CD14-positive monocyte (primary cell): Measurements from ENCODE around the gene PANK2. TPM values are rescaled to one million over a fixed set of nuclear protein-coding genes. Genes with fewer than 3 reads are reported as not detected.

Experiments used
- DNase-seq, 3 donors: peaks; one replicate each; pipeline ENCODE4 v3.0.0-alpha.2; 2011 to 2022
- H2AFZ ChIP-seq: 2 replicates; pipeline ENCODE4 v1.6.0; 2012; ENCODE audit warnings: mild to moderate bottlenecking, low read depth, low read length, inconsistent platforms; ENCODE audit not compliant: insufficient read depth, poor library complexity, severe bottlenecking
- H3K27ac ChIP-seq, 2 donors: 1 replicate in 1 of 2; 2 replicates in 1 of 2; pipeline ENCODE4 v1.5.1; 2012 to 2013; ENCODE audit warnings: low read length in 2 of 2, control low read depth in 1 of 2, inconsistent platforms in 1 of 2, low read depth in 1 of 2, mild to moderate bottlenecking in 1 of 2
- H3K27me3 ChIP-seq, 2 donors: one replicate each; pipeline versions ENCODE4 v1.6.0 to v1.6.1; 2011 to 2013; ENCODE audit warnings: low read length in 2 of 2; ENCODE audit not compliant: control insufficient read depth in 2 of 2, insufficient read depth in 2 of 2
- H3K36me3 ChIP-seq, 2 donors: replicated peaks in 1 of 2; 1 replicate in 1 of 2; 2 replicates in 1 of 2; pipeline versions ENCODE4 v1.5.1 to v1.6.1; 2012 to 2013; ENCODE audit warnings: low read length in 2 of 2, control low read depth in 1 of 2, inconsistent platforms in 1 of 2, mild to moderate bottlenecking in 1 of 2; ENCODE audit not compliant: insufficient read depth in 2 of 2, control insufficient read depth in 1 of 2
- H3K4me1 ChIP-seq, 2 donors: 1 replicate in 1 of 2; 2 replicates in 1 of 2; pipeline versions ENCODE4 v1.5.1 to v1.6.1; 2012 to 2013; ENCODE audit warnings: low read length in 2 of 2, control low read depth in 1 of 2, inconsistent platforms in 1 of 2, mild to moderate bottlenecking in 1 of 2, moderate library complexity in 1 of 2; ENCODE audit not compliant: insufficient read depth in 2 of 2, control insufficient read depth in 1 of 2
- H3K4me2 ChIP-seq: replicated peaks from 2 replicates; pipeline ENCODE3; 2012; ENCODE audit warnings: low read length, moderate library complexity, mild to moderate bottlenecking; ENCODE audit not compliant: poor library complexity, severe bottlenecking; ENCODE audit errors: extremely low read depth
- H3K4me3 ChIP-seq, 3 experiments: fragments of 200-600 bp in 1 of 3; sonication (generic) in 1 of 3; replicated peaks in 1 of 3; 1 replicate in 2 of 3; 2 replicates in 1 of 3; pipeline ENCODE4 v1.5.1; 2011 to 2013; ENCODE audit warnings: low read length in 3 of 3, mild to moderate bottlenecking in 3 of 3, control low read depth in 2 of 3, low read depth in 2 of 3, inconsistent platforms in 1 of 3, moderate library complexity in 1 of 3
- H3K79me2 ChIP-seq: 2 replicates; pipeline ENCODE4 v1.6.0; 2012; ENCODE audit warnings: mild to moderate bottlenecking, control low read depth, inconsistent platforms, low read length, moderate library complexity; ENCODE audit not compliant: insufficient read depth
- H3K9ac ChIP-seq: 2 replicates; pipeline ENCODE4 v1.6.0; 2017; ENCODE audit warnings: low read length, mild to moderate bottlenecking; ENCODE audit not compliant: insufficient read depth, poor library complexity, severe bottlenecking
- H3K9me3 ChIP-seq, 2 donors: replicated peaks in 1 of 2; 1 replicate in 1 of 2; 2 replicates in 1 of 2; pipeline versions ENCODE4 v1.5.1 to v1.6.1; 2012 to 2013; ENCODE audit warnings: low read length in 2 of 2, control low read depth in 1 of 2; ENCODE audit not compliant: control insufficient read depth in 1 of 2, insufficient read depth in 1 of 2
- H4K20me1 ChIP-seq: 2 replicates; pipeline ENCODE4 v1.6.0; 2012; ENCODE audit warnings: mild to moderate bottlenecking, low read length, control low read depth, moderate library complexity; ENCODE audit not compliant: insufficient read depth
- H3K27ac Mint-ChIP-seq, 7 donors: one replicate each; pipeline ENCODE4 v1.8.0; 2020; ENCODE audit warnings: mild to moderate bottlenecking in 7 of 7, mixed read lengths in 7 of 7, moderate library complexity in 6 of 7, inconsistent platforms in 2 of 7
- H3K27me3 Mint-ChIP-seq, 3 donors: one replicate each; pipeline ENCODE4 v1.8.0; 2021 to 2022; ENCODE audit warnings: low read depth in 3 of 3, mild to moderate bottlenecking in 3 of 3, mixed read lengths in 3 of 3, moderate library complexity in 3 of 3, inconsistent platforms in 1 of 3
- H3K36me3 Mint-ChIP-seq, 2 donors: one replicate each; pipeline ENCODE4 v1.8.0; 2020; ENCODE audit warnings: mixed read lengths in 2 of 2, inconsistent platforms in 1 of 2, mild to moderate bottlenecking in 1 of 2
- H3K4me1 Mint-ChIP-seq: one replicate; pipeline ENCODE4 v1.8.0; 2020; ENCODE audit warnings: mild to moderate bottlenecking, mixed read lengths
- H3K4me3 Mint-ChIP-seq, 2 donors: one replicate each; pipeline ENCODE4 v1.8.0; 2020; ENCODE audit warnings: mild to moderate bottlenecking in 2 of 2, mixed read lengths in 2 of 2, moderate library complexity in 1 of 2
- H3K9me3 Mint-ChIP-seq, 7 donors: one replicate each; pipeline ENCODE4 v1.8.0; 2020 to 2022; ENCODE audit warnings: mixed read lengths in 7 of 7, mild to moderate bottlenecking in 6 of 7, moderate library complexity in 6 of 7, inconsistent platforms in 2 of 7
- CTCF ChIP-seq: fragments of 200-600 bp; IDR thresholded peaks from one replicate; pipeline ENCODE4 v1.8.0; 2022; ENCODE audit warnings: antibody characterized with exemption, mild to moderate bottlenecking
- WGBS: methylation state at CpG from one replicate; pipeline ENCODE4 v1.1.5; 2013; ENCODE audit warnings: missing lambda C conversion rate; ENCODE audit not compliant: insufficient coverage; 5-methylcytosine and 5-hydroxymethylcytosine counted together
- intact Hi-C, 2 donors: fragments of 100-400 bp; cut with micrococcal nuclease; formaldehyde crosslinking; loops; one replicate each; pipeline versions ENCODE4 v1.15.0 to v1.15.1; 2023
- polyA plus RNA-seq, 3 donors: library from polyadenylated mRNA; depleted of rRNA in 1 of 3; unstranded in 2 of 3; stranded (reverse) in 1 of 3; fragments of 300-500 nt in 2 of 3; fragments of >200 nt in 1 of 3; fragmentation: Illumina TruSeq in 2 of 3; gene quantifications; 1 replicate in 2 of 3; 2 replicates in 1 of 3; pipeline ENCODE4 v1.2.3, GENCODE V29; 2012 to 2021

Gene PANK2
- polyA plus RNA-seq, 3 donors: 36.8 to 65.7 (median 48.0) TPM

GRCh38 chr20:3901028-3901705 is 12.0 kb downstream of the PANK2 start:
- Histone ChIP-seq H3K4me2 (peak overlapping the region; percentile 71), H3K27ac (peak overlapping the region; percentile 83 to 86)
- no CpG with 5 or more reads among the region's 3 CpGs for WGBS

More at GRCh38 chr20:3901028-3901705, 12.0 kb downstream of the PANK2 start:
- peaks cover 0 to 4% (median 0%) of the 10 kb centered on the region in 3 donors for H3K27me3 Mint-ChIP-seq
- H3K36me3 Mint-ChIP-seq: peaks cover 10 to 19% of the 10 kb centered on the region in 2 donors
- H2AFZ ChIP-seq: no peak overlapping the region
- H3K4me3 Mint-ChIP-seq: peak overlapping the region; percentile 74 to 87
- no peaks in the 10 kb centered on the region for H3K27me3 ChIP-seq
- no peak for TF ChIP-seq CTCF
- H3K36me3 ChIP-seq: peaks cover 4 to 12% of the 10 kb centered on the region in 2 donors
- no peaks in the 10 kb centered on the region for H3K9me3 ChIP-seq
- no peaks in the 10 kb centered on the region for H3K9me3 Mint-ChIP-seq
- H3K4me1 Mint-ChIP-seq: peaks cover 90% of the 10 kb centered on the region
- H3K4me3 ChIP-seq: peak overlapping the region; percentile 43 to 81 (median 74)
- H3K27ac Mint-ChIP-seq: peak overlapping the region; percentile 80 to 96 (median 95)
- peaks cover 81 to 84% of the 10 kb centered on the region in 2 donors for H3K4me1 ChIP-seq
- DNase-seq: peak; percentile 37 to 84 (median 76)
- intact Hi-C loops: loop anchor here in 1 of 2 donors (1.0 to 5.0 kb wide), 2 partner anchors 13 to 186 kb away; no protein-coding TSS in a partner anchor
- H3K9ac ChIP-seq: peak overlapping the region; percentile 37
- H3K79me2 ChIP-seq: peaks cover 100% of the 10 kb centered on the region
- H4K20me1 ChIP-seq: peaks cover 90% of the 10 kb centered on the region
